Endothelial cell of umbilical vein (primary cell): Measurements from ENCODE around the gene SDC1. TPM values are rescaled to one million over a fixed set of nuclear protein-coding genes. Genes with fewer than 3 reads are reported as not detected.

Experiments
- BruUV-seq: library from RNA; stranded (reverse); fragments of 400-500 nt; replicated peaks from 2 replicates; lab custom pipeline; 2021; lab: Mats Ljungman, UMichigan
- CTCF ChIA-PET: fragments of 300-600, 350-600 bp; sonication (Branson Sonifier 250); formaldehyde crosslinking; loops from one replicate; lab custom pipeline; 2021; ENCODE audit warnings: antibody characterized with exemption, inconsistent platforms; lab: Charles Lee
- POLR2A ChIA-PET: fragments of 300-600, 350-600 bp; sonication (Branson Sonifier 250); formaldehyde crosslinking; loops from one replicate; lab custom pipeline; 2021; ENCODE audit warnings: antibody characterized with exemption, inconsistent platforms; lab: Charles Lee
- DNase-seq: peaks from one replicate; pipeline ENCODE4 v3.0.0-alpha.2; 2011; ENCODE audit warnings: low read depth, low spot score
- FAIRE-seq: peaks from 2 replicates; lab custom pipeline; 2011; peaks lifted over from hg19 to GRCh38; lab: Jason Lieb, UNC
- H2AFZ ChIP-seq: 2 replicates; pipeline ENCODE4 v1.6.0; 2012; ENCODE audit warnings: low read depth, low read length, control low read depth, inconsistent platforms
- H3K27ac ChIP-seq: 2 replicates; pipeline ENCODE4 v1.5.1; 2011; ENCODE audit warnings: low read depth, mild to moderate bottlenecking, control low read depth, low read length, moderate library complexity; ENCODE audit not compliant: insufficient read depth
- H3K27me3 ChIP-seq, 2 experiments: 2 replicates each; pipeline versions ENCODE4 v1.6.0 to v1.6.1; 2011; ENCODE audit warnings: low read length in 2 of 2, mixed read lengths in 1 of 2; ENCODE audit not compliant: control insufficient read depth in 2 of 2, insufficient read depth in 2 of 2
- H3K36me3 ChIP-seq, 2 experiments: 2 replicates in 1 of 2; 3 replicates in 1 of 2; pipeline ENCODE4 v1.5.1; 2011; ENCODE audit warnings: low read length in 2 of 2, mild to moderate bottlenecking in 1 of 2, moderate library complexity in 1 of 2; ENCODE audit not compliant: control insufficient read depth in 2 of 2, insufficient read depth in 2 of 2; ENCODE audit errors: extremely low read depth in 1 of 2
- H3K4me1 ChIP-seq: 3 replicates; pipeline ENCODE4 v1.5.1; 2011; ENCODE audit warnings: mild to moderate bottlenecking, low read length; ENCODE audit not compliant: control insufficient read depth, insufficient read depth; ENCODE audit errors: extremely low read depth
- H3K4me2 ChIP-seq: 2 replicates; pipeline ENCODE4 v1.6.1; 2011; ENCODE audit warnings: low read length, control low read depth, mixed read lengths; ENCODE audit not compliant: insufficient read depth
- H3K4me3 ChIP-seq, 3 experiments: fragments of 200-600 bp in 1 of 3; sonication (generic), shearing (Covaris generic) in 1 of 3; replicated peaks in 1 of 3; 2 replicates each; pipeline ENCODE4 v1.5.1; 2011 to 2016; ENCODE audit warnings: control low read depth in 3 of 3, low read length in 3 of 3, mild to moderate bottlenecking in 2 of 3, inconsistent platforms in 1 of 3, low read depth in 1 of 3, moderate library complexity in 1 of 3; ENCODE audit not compliant: insufficient read depth in 1 of 3
- H3K79me2 ChIP-seq: 2 replicates; pipeline ENCODE4 v1.6.0; 2012; ENCODE audit warnings: low read length, inconsistent platforms; ENCODE audit not compliant: control insufficient read depth, insufficient read depth
- H3K9ac ChIP-seq: replicated peaks from 2 replicates; pipeline ENCODE3; 2011; ENCODE audit warnings: low read length, control low read depth; ENCODE audit not compliant: insufficient read depth; ENCODE audit errors: extremely low read depth
- H3K9me1 ChIP-seq: replicated peaks from 3 replicates; pipeline ENCODE4 v1.6.0; 2011; ENCODE audit warnings: mild to moderate bottlenecking, low read length; ENCODE audit not compliant: control insufficient read depth, insufficient read depth; ENCODE audit errors: extremely low read depth
- H3K9me3 ChIP-seq: replicated peaks from 2 replicates; pipeline ENCODE4 v1.5.1; 2012; ENCODE audit warnings: low read length, inconsistent platforms; ENCODE audit not compliant: control insufficient read depth, insufficient read depth
- H4K20me1 ChIP-seq: replicated peaks from 2 replicates; pipeline ENCODE3; 2011; ENCODE audit warnings: mild to moderate bottlenecking, low read length; ENCODE audit not compliant: control insufficient read depth, insufficient read depth; ENCODE audit errors: extremely low read depth
- EZH2 ChIP-seq: IDR thresholded peaks from 2 replicates; pipeline ENCODE4 v1.6.1; 2012; ENCODE audit warnings: borderline replicate concordance, low read depth, mild to moderate bottlenecking, moderate library complexity, low read length, inconsistent platforms; ENCODE audit not compliant: severe bottlenecking
- FOS ChIP-seq: IDR thresholded peaks from 2 replicates; pipeline ENCODE4 v1.6.1; 2011; ENCODE audit warnings: mild to moderate bottlenecking, low read length, moderate library complexity, borderline replicate concordance; ENCODE audit not compliant: insufficient read depth
- GATA2 ChIP-seq: IDR thresholded peaks from 2 replicates; pipeline ENCODE4 v1.7.0; 2011; ENCODE audit warnings: low read depth, mild to moderate bottlenecking, moderate library complexity, mixed read lengths, low read length; ENCODE audit not compliant: insufficient read length, insufficient read depth
- JUN ChIP-seq: IDR thresholded peaks from 2 replicates; pipeline ENCODE4 v1.6.1; 2011; ENCODE audit warnings: borderline replicate concordance, low read depth; ENCODE audit not compliant: insufficient read length, insufficient read depth
- MYC ChIP-seq: IDR thresholded peaks from one replicate; pipeline ENCODE4 v1.6.1; 2011; ENCODE audit warnings: mild to moderate bottlenecking, low read depth, low read length
- POLR2A ChIP-seq: IDR thresholded peaks from 2 replicates; pipeline ENCODE4 v1.6.1; 2012; ENCODE audit warnings: low read depth, mild to moderate bottlenecking, control low read depth, low read length
- POLR2AphosphoS5 ChIP-seq: IDR thresholded peaks from 2 replicates; pipeline ENCODE4 v1.6.1; 2012; ENCODE audit warnings: low read depth, mild to moderate bottlenecking, control low read depth, low read length, moderate library complexity; ENCODE audit not compliant: insufficient read depth
- dilution Hi-C: fragments of 300-500 bp; cut with MboI; formaldehyde crosslinking; loops from one replicate; pipeline ENCODE4 v1.15.0; 2019; ENCODE audit warnings: low sequenced_read_pairs; ENCODE audit not compliant: extremely low pct_ligation_motif_present
- intact Hi-C: fragments of 100-400 bp; cut with micrococcal nuclease; formaldehyde crosslinking; loops from one replicate; pipeline ENCODE4 v1.10.0; 2022
- polyA plus RNA-seq, 4 experiments: library from polyadenylated mRNA; depleted of rRNA in 3 of 4; stranded (reverse) in 3 of 4; unstranded in 1 of 4; fragments of >200 nt; gene quantifications; 2 replicates each; pipeline versions ENCODE4 v1.2.1 to v1.2.3, GENCODE V29; 2011 to 2012; ENCODE audit warnings: missing spikeins in 1 of 4
- total RNA-seq: library from RNA; stranded (reverse); gene quantifications from 2 replicates; pipeline ENCODE4 v1.2.3, GENCODE V29; 2021
- TF ChIP-seq, protein P1 (sequence below): IDR thresholded peaks from 2 replicates; pipeline ENCODE4 v1.6.1; 2011; ENCODE audit not compliant: insufficient read depth, insufficient read length
- TF ChIP-seq, protein P2 (sequence below), 2 donors: IDR thresholded peaks; 1 replicate in 1 of 2; 2 replicates in 1 of 2; pipeline ENCODE4 v1.5.1; 2011; ENCODE audit warnings: low read length in 2 of 2, mild to moderate bottlenecking in 2 of 2, moderate library complexity in 2 of 2, control low read depth in 1 of 2, inconsistent platforms in 1 of 2, low read depth in 1 of 2; ENCODE audit not compliant: insufficient read depth in 1 of 2; ENCODE audit errors: extremely low read depth in 1 of 2

Gene SDC1
- total and polyA plus RNA-seq, 2 donors (not counting 3 experiments of a cell fraction or from before 2014, with no cell fraction given): 3.2 to 4.0 TPM

GRCh38 chr2:20219763-20220380 lies 5.1 kb downstream of the SDC1 start:
- no peaks in the 10 kb centered on the region for H3K9me1 ChIP-seq
- peaks cover 6% of the 10 kb centered on the region for H3K4me1 ChIP-seq
- H3K4me2 ChIP-seq: no peak overlapping the region
- H3K9me3 ChIP-seq: no peaks in the 10 kb centered on the region
- POLR2A ChIA-PET: no interaction called here
- H3K4me3 ChIP-seq: no peak overlapping the region
- CTCF ChIA-PET: interaction anchor here (0.6 to 1.0 kb wide), 2 partner anchors 9 to 29 kb away, joined by 3 to 4 read pairs; no protein-coding TSS in a partner anchor
- dilution Hi-C loops (no loop called here), intact Hi-C loops (no loop called here)
- H3K9ac ChIP-seq: no peak overlapping the region
- H4K20me1 ChIP-seq: no peaks in the 10 kb centered on the region
- FAIRE-seq (no peak), DNase-seq (no peak)
- H3K27me3 ChIP-seq: peaks cover 3 to 13% of the 10 kb centered on the region in 2 experiments
- TF ChIP-seq POLR2AphosphoS5 (no peak), EZH2 (no peak), POLR2A (no peak)
- TF ChIP-seq, protein P1, sequence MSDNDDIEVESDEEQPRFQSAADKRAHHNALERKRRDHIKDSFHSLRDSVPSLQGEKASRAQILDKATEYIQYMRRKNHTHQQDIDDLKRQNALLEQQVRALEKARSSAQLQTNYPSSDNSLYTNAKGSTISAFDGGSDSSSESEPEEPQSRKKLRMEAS: no peak
- no peak overlapping the region for H2AFZ ChIP-seq
- H3K27ac ChIP-seq: no peak overlapping the region
- H3K79me2 ChIP-seq: no peaks in the 10 kb centered on the region
- no TSS peak for BruUV-seq
- no peaks in the 10 kb centered on the region for H3K36me3 ChIP-seq

DNA sequence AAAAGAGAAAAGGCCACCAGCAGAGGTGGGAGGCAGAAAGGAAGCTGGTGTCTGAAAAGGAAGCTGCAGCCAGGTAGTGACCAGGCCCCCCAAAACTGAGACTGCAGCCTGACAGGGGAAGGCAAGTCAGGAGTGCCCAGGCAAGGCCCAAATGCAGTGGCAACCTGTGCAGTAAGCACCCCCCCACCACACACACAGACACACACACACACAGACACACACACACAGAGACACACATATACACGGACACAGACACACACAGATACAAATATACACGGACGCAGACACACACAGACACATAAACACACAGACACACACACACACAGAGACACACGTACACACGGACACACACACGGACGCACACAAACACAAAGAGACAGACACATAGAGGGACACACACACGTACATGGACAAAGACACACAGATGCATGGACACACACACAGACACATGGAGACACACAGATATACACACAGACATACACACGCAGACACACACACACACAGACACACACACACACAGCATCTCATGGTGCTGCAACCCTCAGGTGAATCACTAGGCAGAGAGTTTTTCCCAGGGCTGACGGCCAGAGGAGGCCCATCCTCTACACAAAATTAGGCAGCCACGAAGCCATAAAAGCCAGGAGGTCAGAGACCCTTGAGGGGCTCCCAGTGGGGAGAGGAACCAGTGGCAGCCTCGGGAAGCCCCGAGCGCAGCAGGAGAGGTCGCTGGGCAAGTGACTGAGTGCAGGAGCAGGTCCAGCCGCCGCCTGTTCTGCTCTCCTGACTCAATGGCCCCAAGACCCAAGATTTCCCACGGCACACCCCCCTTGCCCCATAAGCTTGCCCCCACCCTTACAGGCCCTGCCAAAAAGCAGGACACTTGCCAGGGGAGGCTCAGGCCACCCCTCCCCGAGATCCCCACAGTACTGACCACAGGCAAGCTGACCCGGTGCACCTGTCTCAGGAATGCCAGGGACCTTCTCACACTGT lies 6.3 kb downstream of the SDC1 start:
- Histone ChIP-seq H3K9me1 (no peaks in the 10 kb centered on the region), H3K4me3 (no peak overlapping the region), H3K27ac (no peak overlapping the region), H3K4me1 (peaks cover 3% of the 10 kb centered on the region), H3K79me2 (no peaks in the 10 kb centered on the region), H4K20me1 (no peaks in the 10 kb centered on the region), H3K4me2 (no peak overlapping the region), H3K36me3 (no peaks in the 10 kb centered on the region), H3K27me3 (peaks cover 3 to 13% of the 10 kb centered on the region in 2 experiments), H3K9ac (no peak overlapping the region), H2AFZ (no peak overlapping the region), H3K9me3 (no peaks in the 10 kb centered on the region)
- POLR2A ChIA-PET: no interaction called here
- no peak for FAIRE-seq
- CTCF ChIA-PET: no interaction called here
- intact Hi-C loops: no loop called here
- TF ChIP-seq MYC (no peak), GATA2 (no peak), POLR2AphosphoS5 (no peak), FOS (no peak), EZH2 (no peak), POLR2A (no peak), JUN (no peak)
- TF ChIP-seq, protein P2, sequence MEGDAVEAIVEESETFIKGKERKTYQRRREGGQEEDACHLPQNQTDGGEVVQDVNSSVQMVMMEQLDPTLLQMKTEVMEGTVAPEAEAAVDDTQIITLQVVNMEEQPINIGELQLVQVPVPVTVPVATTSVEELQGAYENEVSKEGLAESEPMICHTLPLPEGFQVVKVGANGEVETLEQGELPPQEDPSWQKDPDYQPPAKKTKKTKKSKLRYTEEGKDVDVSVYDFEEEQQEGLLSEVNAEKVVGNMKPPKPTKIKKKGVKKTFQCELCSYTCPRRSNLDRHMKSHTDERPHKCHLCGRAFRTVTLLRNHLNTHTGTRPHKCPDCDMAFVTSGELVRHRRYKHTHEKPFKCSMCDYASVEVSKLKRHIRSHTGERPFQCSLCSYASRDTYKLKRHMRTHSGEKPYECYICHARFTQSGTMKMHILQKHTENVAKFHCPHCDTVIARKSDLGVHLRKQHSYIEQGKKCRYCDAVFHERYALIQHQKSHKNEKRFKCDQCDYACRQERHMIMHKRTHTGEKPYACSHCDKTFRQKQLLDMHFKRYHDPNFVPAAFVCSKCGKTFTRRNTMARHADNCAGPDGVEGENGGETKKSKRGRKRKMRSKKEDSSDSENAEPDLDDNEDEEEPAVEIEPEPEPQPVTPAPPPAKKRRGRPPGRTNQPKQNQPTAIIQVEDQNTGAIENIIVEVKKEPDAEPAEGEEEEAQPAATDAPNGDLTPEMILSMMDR (IDR thresholded peaks at IDR 0.05; ENCODE audit: extremely low read depth in 1 of 2, insufficient read depth in 1 of 2, low read depth in 1 of 2, low read length in 2 of 2): no peak
- TF ChIP-seq, protein P1: no peak
- dilution Hi-C loops: no loop called here
- no peak for DNase-seq
- BruUV-seq: no TSS peak
